ENCODE data around the gene LRRC75B.
"Not testable (repeated sequence)": the region's sequence is repeated elsewhere in the genome, so short reads cannot be mapped to it uniquely, and the experiment has no call there.

DNA sequence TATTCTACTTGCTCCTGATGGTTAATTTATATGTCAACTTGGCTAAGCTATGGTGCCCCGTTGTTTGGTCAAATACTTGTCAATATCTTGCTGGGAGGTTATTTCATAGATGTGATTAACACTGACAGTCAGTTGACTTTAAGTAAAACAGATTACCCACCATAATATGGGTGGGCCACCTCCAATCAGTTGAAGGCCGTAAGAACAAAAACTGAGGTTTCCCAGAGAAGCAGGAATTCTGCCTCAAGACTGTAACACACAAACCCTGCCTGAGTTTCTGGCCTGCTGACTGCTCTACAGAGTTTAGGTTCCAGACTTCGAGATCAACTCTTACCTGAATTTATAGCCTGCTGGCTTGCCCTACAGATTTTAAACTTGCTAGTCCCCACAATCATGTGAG, 43.6 kb upstream of the LRRC75B start:
- TF ChIP-seq, protein P1, sequence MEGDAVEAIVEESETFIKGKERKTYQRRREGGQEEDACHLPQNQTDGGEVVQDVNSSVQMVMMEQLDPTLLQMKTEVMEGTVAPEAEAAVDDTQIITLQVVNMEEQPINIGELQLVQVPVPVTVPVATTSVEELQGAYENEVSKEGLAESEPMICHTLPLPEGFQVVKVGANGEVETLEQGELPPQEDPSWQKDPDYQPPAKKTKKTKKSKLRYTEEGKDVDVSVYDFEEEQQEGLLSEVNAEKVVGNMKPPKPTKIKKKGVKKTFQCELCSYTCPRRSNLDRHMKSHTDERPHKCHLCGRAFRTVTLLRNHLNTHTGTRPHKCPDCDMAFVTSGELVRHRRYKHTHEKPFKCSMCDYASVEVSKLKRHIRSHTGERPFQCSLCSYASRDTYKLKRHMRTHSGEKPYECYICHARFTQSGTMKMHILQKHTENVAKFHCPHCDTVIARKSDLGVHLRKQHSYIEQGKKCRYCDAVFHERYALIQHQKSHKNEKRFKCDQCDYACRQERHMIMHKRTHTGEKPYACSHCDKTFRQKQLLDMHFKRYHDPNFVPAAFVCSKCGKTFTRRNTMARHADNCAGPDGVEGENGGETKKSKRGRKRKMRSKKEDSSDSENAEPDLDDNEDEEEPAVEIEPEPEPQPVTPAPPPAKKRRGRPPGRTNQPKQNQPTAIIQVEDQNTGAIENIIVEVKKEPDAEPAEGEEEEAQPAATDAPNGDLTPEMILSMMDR (IDR thresholded peaks at IDR 0.05): not testable (repeated sequence)
- TF ChIP-seq POLR2A (IDR thresholded peaks at IDR 0.05): not testable (repeated sequence)
